ENCODE data around the gene CD46.
A peak's percentile ranks its signal among the peaks of the same experiment; 100 is the strongest.

CD46 gene

GRCh38 chr1:207813512-207813881, 61.6 kb downstream of the CD46 start:
- DNase-seq (ENCODE audit: low read depth in 3 of 3, low spot score in 1 of 3), result no peak

GRCh38 chr1:207813946-207814345, 62.1 kb downstream of the CD46 start:
- DNase-seq (ENCODE audit: low read depth in 3 of 3, low spot score in 1 of 3), result no peak

- DNase-seq (ENCODE audit: low read depth in 3 of 3, low spot score in 1 of 3), result no peak
These were observed 62.6 kb downstream of the CD46 start for GRCh38 chr1:207814469-207814868.

GRCh38 chr1:207815466-207815865, 63.6 kb downstream of the CD46 start:
- no peak for DNase-seq (ENCODE audit: low read depth in 3 of 3, low spot score in 1 of 3)

- DNase-seq (ENCODE audit: low read depth in 3 of 3, low spot score in 1 of 3), result no peak
These were observed 64.0 kb downstream of the CD46 start for GRCh38 chr1:207815913-207816291.

- DNase-seq (ENCODE audit: low read depth in 3 of 3, low spot score in 1 of 3), result no peak
These were observed 65.3 kb downstream of the CD46 start for GRCh38 chr1:207817166-207817565.

- no peak for DNase-seq (ENCODE audit: low read depth in 3 of 3, low spot score in 1 of 3)
These were observed 66.2 kb downstream of the CD46 start for GRCh38 chr1:207817778-207818751.

- no peak for DNase-seq (ENCODE audit: low read depth in 3 of 3, low spot score in 1 of 3)
These were observed 67.2 kb downstream of the CD46 start for GRCh38 chr1:207818971-207819451.

- no peak for DNase-seq (ENCODE audit: low read depth in 3 of 3, low spot score in 1 of 3)
These were observed 69.0 kb downstream of the CD46 start for GRCh38 chr1:207820568-207821463.

- no peak for DNase-seq (ENCODE audit: low read depth in 3 of 3, low spot score in 1 of 3)
These were observed 69.7 kb downstream of the CD46 start for GRCh38 chr1:207821464-207822045.

GRCh38 chr1:207822124-207822601, 70.3 kb downstream of the CD46 start:
- no peak for DNase-seq (ENCODE audit: low read depth in 3 of 3, low spot score in 1 of 3)

- peak; percentile 18 to 43 (median 41) for DNase-seq (ENCODE audit: low read depth in 3 of 3, low spot score in 1 of 3)
These were observed 71.0 kb downstream of the CD46 start for GRCh38 chr1:207822602-207823451.

GRCh38 chr1:207823531-207823879, 71.7 kb downstream of the CD46 start:
- DNase-seq (ENCODE audit: low read depth in 3 of 3, low spot score in 1 of 3), result no peak

- DNase-seq (ENCODE audit: low read depth in 3 of 3, low spot score in 1 of 3), result peak; percentile 39 to 66 (median 56)
These were observed 72.2 kb downstream of the CD46 start for GRCh38 chr1:207823880-207824566.

- no peak for DNase-seq (ENCODE audit: low read depth in 3 of 3, low spot score in 1 of 3)
These were observed 73.0 kb downstream of the CD46 start for GRCh38 chr1:207824691-207825408.

GRCh38 chr1:207825409-207825695, 73.5 kb downstream of the CD46 start:
- DNase-seq (ENCODE audit: low read depth in 3 of 3, low spot score in 1 of 3), result no peak

- DNase-seq (ENCODE audit: low read depth in 3 of 3, low spot score in 1 of 3), result peak; percentile 48 to 60 (median 58)
These were observed 74.1 kb downstream of the CD46 start for GRCh38 chr1:207825719-207826556.
